GM18909 (cell line): ENCODE measurements around the gene ITPKA.
"Not testable (repeated sequence)": the region's sequence is repeated elsewhere in the genome, so short reads cannot be mapped to it uniquely, and the experiment has no call there.

Experiments used
- ATAC-seq: cut with Tn5 transposase; IDR thresholded peaks from one replicate; pipeline ENCODE4 v1.9.1; 2021; ENCODE audit warnings: mild to moderate bottlenecking; ENCODE audit not compliant: unreplicated experiment, poor library complexity

The ITPKA gene

GRCh38 chr15:41493205-41493901, at the start of gene ITPKA:
TSS of gene ITPKA (plus strand) at chr15:41493874. CDS start at chr15:41493928, 54 bp downstream.
- peak; percentile 70 for ATAC-seq

DNA sequence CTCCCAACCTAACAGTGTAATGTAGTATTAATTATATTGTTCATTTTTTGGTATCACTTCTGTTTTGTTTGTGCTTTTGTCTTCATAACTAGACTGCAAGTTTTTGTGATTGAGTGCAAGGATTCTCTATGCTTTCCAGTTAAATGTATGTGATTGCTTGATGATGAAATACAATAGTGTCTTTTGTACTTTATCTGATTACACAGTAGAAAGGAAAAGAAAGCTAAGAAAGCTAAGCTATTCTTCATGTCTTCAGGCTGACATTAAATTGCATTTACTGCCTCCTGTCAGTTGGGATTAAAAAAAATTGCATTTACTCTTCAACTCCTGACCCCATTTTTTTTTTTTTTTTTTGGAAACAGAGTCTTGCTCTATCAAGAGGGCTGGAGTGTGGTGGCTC, 48.3 kb upstream of the ITPKA start:
- ATAC-seq, result no peak

DNA sequence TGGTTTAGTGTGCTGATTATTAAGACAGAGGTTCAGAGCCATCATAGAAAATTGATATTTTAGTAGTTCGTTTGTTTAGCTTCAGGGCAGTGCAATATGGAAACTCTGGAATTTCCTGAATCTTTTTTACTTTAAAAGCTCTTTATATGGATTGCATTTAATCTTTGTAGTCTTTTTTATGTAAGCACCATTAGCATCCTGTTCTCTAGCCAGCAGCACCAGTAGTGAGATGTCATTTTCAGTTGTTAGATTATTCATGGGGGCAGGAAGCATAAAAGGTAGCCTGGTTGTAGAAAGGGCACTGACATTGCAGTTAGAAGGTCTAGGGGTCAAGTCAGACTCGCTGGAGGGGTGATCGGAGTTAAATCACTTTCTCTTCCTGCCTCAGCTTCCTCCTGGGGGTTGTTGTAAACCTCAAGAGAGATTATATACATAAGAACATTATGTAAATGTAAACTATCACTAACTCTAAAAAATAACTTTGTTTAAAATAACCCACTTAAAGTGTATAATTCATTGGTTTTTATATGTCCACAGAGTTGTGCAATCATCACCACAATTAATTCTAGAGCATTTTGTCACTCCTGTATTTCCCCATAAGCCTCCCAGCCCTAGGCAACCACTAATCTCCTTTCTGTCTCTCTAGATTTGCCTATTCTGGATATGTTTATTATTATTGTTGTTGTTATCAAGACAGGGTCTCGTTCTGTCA, 31.4 kb upstream of the ITPKA start:
- ATAC-seq, result no peak

DNA sequence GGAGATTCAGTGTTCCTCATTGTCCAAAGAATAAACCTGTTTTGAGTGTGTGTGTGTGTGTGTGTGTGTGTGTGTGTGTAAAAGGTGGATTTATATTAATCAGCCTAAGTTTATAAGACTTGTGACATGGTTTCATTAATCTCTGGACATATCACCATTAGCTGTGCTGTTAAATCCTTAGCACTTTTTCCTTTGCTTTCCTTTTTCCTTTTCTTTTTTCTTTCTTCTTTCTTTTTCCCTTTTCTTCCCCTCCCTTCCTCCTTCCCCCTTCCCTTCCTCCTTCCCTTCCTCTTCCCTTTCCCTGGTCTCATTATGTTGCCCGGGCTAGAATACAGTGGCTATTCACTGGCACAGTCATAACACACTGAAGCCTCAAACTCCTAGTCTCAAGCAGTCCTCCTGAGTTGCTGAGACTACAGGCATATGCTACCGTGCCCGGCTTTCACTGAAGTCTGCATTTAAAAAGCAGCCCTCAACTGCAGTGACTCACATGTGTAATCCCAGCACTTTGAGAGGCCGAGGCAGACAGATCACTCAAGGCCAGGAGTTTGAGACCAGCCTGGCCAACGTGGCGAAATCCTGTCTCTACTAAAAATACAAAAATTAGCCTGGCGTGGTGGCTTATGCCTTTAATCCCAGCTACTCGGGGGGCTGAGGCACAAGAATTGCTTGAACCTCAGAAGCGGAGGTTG, 28.6 kb upstream of the ITPKA start:
- ATAC-seq, result no peak

- ATAC-seq, result no peak
Observed at GRCh38 chr15:41465822-41466421, 27.8 kb upstream of the ITPKA start.

DNA sequence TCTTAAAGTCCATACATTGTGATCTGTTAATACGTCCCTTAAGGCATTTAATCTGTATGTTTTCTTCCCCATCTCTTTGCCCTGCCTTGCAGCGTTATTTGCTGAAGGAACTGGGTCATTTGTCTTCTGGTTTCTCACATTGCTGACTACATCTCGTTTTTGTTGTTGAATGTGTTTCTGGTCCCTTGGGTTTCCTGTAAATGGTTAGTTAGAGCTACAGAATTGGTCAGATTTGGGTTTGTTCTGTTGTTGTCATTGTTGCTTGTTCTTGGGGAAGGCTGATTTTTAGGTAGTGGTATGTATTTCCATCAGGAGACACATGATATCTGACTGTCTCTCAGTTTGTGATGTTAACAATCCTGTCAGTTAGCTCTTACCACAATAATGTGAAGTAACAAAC, 27.0 kb upstream of the ITPKA start:
- no peak for ATAC-seq

DNA sequence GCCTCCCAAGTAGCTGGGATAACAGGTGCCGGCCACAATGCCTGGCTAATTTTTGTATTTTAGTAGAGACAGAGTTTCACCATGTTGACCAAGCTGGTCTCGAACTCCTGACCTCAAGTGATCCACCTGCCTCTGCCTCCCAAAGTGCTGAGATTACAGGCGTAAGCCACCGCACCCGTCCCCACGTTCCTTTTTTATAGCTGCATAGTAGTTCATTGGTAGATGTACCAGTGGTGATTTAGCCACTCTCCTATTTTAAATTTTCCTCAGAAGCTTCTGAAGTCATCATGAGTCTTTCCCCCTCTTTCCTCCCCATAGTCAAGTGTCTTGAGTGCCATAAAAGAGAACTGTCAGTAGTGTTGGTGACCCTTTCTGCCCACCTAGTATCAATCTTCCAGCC, 24.0 kb upstream of the ITPKA start:
- ATAC-seq, result not testable (repeated sequence)

DNA sequence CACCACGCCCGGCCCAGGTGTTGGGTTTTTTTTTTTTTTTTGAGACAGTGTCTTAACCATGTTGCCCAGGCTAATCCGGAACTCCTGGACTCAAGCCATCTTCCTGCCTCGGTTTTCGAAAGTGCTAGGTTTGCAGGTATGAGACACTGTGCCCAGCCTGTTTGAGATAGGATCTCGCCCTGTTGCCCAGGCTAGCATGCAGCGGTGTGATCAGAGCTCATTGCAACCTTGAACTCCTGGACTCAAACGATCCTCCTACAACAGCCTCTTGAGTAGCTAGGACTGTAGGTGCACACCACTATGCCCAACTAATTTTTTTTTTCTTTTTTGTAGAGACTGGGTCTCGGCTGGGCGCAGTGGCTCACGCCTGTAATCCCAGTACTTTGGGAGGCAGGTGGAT, 20.3 kb upstream of the ITPKA start:
- ATAC-seq, result no peak

DNA sequence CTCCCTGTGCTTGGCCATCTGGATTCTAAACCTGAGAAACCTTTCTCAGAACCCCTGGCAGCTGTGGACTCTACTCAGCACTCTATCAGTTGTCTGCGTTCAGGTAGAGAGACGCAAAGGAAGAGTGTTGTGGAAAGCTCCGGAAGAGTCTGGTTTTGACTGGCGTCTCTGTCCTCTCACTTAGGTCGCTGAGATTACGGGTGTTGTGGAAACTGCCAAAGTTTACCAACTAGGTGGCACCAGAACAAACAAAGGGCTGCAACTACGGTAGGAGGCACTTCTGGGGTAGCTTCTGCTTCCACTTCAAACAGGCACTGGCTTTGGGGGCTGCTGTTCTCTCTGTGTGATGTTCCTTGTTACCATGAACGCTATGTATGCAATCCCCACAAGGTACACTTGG, 19.2 kb upstream of the ITPKA start:
- ATAC-seq, result no peak

GRCh38 chr15:41474941-41475340, 18.7 kb upstream of the ITPKA start:
- no peak for ATAC-seq

DNA sequence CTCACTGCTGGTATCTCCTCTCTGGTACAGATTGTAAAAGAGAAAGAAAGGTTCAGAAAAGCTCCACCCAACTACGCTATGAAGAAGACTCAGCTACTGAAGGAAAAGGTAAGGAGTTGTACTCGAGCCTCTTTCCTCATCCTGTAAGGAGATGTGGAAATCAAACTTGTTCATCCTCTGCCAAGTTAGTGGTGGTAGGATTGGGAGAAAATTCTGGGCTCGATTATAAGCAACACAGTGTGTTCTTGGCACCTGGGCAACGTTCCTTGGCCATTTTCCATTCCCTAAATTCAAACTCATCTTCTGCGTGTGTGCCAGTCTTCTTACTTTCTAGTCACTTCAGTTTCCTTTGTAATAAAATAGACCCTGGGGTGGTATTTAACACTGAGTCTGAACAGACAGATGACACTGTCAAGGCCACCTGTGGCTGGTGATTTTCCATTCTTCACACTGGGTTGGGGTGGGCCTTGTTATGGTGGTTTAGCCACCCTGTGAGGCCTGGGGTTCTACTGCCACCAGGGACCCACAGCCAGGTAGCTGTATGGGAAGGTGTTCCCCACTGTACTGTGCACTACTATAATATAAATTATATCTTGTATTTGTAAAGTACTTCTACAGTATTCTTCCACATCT, 17.1 kb upstream of the ITPKA start:
- no peak for ATAC-seq

DNA sequence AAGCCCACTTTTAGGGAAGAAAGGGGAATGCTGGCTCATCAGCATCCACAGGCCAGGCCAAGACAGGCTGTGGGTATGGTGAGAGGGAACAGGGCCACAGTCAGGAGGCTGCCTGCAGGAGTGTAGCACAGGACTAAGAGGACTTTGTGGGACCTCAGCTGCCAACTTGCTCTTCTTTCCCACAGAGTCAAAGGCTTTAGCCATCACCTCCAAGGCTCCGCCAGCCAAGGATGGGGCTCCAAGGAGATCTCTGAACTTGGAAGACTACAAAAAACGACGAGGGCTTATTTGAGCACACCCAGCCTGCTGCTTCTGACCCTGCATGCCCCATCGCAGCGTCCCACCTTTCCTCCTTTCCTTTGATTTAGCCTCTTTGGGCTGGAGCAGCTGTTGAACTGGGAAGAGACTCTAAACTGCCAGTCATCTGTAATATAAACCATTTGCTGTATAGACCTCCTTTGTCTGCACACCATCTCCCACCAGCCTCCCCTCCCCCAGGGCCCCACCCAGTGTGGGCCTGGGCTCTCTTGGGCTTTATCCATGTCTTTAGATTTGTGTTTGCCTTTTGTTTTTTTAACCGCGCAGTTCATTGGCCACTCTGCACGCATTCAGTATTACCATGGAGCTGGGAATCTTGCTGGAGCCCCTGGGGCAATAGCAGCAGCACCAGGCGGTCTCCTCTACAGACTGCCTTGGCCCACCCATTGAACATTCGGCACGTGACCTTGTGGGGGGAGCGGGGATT, 13.1 kb upstream of the ITPKA start:
- no peak for ATAC-seq

DNA sequence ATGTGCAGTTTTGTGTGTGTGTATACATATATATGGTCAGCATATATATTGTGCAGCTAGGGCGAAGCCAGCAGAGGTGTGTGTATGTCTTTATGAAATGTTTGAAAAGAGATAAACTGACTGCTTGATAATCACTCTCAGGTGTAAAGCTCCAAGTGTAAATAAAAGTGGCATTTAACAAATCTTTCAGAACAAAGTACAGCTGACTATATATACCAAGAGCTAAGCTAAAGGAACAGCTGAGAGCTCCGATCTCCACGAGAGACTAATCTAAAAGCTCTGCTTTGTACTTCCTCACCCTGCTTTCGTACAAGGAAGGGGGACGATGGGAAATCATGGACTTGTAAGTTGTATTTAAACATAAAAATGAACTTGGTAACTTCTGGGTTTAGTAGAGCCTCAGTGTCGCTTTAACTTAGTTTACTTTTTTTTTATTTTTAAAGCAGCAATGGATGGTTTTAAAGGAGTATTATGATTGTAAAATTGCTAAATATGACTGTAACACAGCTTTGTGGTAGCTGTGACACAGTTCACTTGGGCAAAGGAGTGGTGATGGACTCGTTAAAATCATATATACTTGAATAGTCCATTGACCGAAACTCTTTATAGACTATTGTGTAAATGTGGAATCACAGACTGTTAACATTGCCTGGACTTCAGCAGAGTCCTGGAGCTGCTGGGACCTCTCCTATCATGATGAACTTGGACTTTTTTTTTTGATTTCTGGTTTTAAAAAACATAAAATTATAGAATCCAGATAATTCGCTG, 11.4 kb upstream of the ITPKA start:
- ATAC-seq, result no peak

DNA sequence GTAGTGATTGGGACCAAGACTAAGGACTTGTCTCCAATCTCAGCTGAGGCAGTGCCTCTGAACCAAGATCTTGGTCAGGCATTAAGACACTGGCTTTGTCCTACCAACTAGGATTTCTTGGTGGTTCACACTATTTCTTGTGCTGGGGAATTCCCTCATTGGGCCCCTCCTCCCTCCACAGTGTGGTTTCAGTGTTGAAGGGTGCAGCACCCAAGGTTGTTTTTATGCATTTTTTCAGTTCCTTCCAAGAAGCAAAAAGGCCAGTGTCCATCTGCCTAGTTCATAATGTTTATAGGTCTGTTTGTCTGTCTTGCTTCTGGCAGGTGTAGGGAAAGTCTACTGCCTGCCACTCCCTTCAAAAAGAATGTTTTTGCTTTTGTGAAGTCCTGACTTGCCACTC, 10.6 kb upstream of the ITPKA start:
- ATAC-seq, result peak; percentile 71

- no peak for ATAC-seq
Observed at GRCh38 chr15:41483519-41483918, 10.2 kb upstream of the ITPKA start.

DNA sequence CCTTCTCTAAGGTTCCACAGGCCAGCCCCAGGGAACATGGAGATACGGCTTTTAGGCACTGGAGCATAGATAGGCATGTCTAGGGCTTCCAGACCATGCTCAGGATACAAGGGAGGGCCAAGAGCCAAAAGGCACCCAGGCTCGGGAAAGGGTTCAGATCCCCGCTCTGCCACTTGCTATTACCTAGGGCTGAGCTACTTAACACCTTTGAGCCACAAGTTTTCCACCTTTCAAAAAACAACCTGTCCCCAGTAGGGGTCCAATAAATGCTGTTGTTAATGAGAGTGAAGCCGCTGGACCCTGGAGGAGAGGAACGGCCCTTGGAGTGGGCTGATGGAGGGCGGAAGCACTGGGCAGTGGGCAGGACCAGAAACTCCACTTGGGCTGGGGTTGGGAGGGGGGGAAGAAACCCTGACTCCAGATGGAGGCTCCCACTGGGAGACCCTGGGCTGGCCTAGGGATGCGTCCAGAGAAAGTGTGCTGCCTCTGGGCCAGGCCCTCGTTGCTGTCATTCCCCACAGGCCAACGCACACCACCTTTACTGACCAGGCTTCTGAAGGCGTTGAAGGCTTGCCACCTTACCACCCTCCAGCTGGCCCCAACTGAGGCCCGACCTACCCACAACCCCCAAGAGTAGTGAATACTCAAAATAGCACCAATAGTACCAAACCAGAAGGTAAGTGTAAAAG, 8.6 kb upstream of the ITPKA start:
- no peak for ATAC-seq

- ATAC-seq, result no peak
Observed at GRCh38 chr15:41486286-41486685, 7.4 kb upstream of the ITPKA start.

DNA sequence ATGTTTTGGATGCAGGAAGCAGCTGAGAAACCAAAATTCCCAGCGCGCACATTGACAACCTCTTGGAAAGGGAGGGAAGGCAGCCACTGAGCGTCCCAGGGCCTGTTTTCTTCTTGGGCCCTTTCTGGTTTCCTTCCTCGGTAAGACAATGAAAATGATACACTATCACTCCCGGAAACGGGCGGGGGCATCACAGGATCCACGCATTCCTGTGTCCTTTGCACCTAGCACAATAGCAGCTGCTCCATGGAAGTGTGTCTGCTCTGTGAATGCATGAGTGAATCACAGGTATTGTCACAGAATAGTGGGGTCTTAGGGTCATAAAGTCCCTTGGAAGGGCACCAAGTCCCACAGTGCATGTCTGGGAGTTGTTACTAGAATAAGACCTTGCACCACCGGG, 6.3 kb upstream of the ITPKA start:
- no peak for ATAC-seq

GRCh38 chr15:41487802-41488201, 5.9 kb upstream of the ITPKA start:
- ATAC-seq, result no peak
